ENCODE measurements around the gene TFCP2L1. TPM values are rescaled to one million over a fixed set of nuclear protein-coding genes. Genes with fewer than 3 reads are reported as not detected.
A peak's percentile ranks its signal among the peaks of the same experiment; 100 is the strongest.

TFCP2L1 gene
- total and polyA plus RNA-seq, 2 donors (not counting 3 experiments of a cell fraction or from before 2014, with no cell fraction given), result not detected

DNA sequence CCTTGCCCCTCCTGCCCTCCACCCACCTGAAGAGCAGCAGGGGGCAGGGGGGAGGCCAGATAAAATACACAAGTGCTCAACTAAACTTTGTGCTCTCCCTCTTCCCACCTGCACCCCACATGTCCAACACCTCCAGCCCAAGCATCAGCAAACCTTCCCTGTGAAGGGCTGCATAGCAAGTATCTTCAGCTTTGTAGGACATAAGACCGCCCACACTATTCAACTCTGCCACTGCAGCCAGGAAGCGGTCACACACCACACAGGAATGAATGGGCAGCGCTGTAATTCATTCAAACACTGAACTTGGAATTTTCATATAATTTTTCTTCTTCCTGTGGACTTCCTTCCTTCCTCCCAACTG, 27.5 kb downstream of the TFCP2L1 start:
- FAIRE-seq (peak; percentile 59), DNase-seq (ENCODE audit: low read depth, low spot score) (no peak)
- intact Hi-C loops (cut with micrococcal nuclease), result no loop called here
- TF ChIP-seq POLR2AphosphoS5 (IDR thresholded peaks at IDR 0.05; ENCODE audit: insufficient read depth, low read depth, low read length), result no peak
- TF ChIP-seq, protein P1, sequence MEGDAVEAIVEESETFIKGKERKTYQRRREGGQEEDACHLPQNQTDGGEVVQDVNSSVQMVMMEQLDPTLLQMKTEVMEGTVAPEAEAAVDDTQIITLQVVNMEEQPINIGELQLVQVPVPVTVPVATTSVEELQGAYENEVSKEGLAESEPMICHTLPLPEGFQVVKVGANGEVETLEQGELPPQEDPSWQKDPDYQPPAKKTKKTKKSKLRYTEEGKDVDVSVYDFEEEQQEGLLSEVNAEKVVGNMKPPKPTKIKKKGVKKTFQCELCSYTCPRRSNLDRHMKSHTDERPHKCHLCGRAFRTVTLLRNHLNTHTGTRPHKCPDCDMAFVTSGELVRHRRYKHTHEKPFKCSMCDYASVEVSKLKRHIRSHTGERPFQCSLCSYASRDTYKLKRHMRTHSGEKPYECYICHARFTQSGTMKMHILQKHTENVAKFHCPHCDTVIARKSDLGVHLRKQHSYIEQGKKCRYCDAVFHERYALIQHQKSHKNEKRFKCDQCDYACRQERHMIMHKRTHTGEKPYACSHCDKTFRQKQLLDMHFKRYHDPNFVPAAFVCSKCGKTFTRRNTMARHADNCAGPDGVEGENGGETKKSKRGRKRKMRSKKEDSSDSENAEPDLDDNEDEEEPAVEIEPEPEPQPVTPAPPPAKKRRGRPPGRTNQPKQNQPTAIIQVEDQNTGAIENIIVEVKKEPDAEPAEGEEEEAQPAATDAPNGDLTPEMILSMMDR (IDR thresholded peaks at IDR 0.05; ENCODE audit: extremely low read depth in 1 of 2, insufficient read depth in 1 of 2, low read depth in 1 of 2, low read length in 2 of 2), result no peak
- TF ChIP-seq GATA2 (IDR thresholded peaks at IDR 0.05; ENCODE audit: insufficient read depth, insufficient read length, low read depth, low read length), result no peak
- TF ChIP-seq JUN (IDR thresholded peaks at IDR 0.05; ENCODE audit: borderline replicate concordance, insufficient read depth, insufficient read length, low read depth), result no peak
- TF ChIP-seq, protein P2, sequence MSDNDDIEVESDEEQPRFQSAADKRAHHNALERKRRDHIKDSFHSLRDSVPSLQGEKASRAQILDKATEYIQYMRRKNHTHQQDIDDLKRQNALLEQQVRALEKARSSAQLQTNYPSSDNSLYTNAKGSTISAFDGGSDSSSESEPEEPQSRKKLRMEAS (IDR thresholded peaks at IDR 0.05; ENCODE audit: insufficient read depth, insufficient read length), result no peak
- TF ChIP-seq MYC (IDR thresholded peaks at IDR 0.05; ENCODE audit: low read depth, low read length), result no peak
- no peak for TF ChIP-seq POLR2A (IDR thresholded peaks at IDR 0.05; ENCODE audit: low read depth, low read length)
- TF ChIP-seq FOS (IDR thresholded peaks at IDR 0.05; ENCODE audit: borderline replicate concordance, insufficient read depth, low read length), result no peak
- no peak for TF ChIP-seq EZH2 (IDR thresholded peaks at IDR 0.05; ENCODE audit: borderline replicate concordance, low read depth, low read length, severe bottlenecking)
- H3K9me3 ChIP-seq (replicated peaks; ENCODE audit: control insufficient read depth, insufficient read depth, low read length), result no peaks in the 10 kb centered on the region
- dilution Hi-C loops (cut with MboI; ENCODE audit: extremely low pct_ligation_motif_present, low sequenced_read_pairs), result no loop called here
- peak overlapping the region; percentile 6 for H3K4me2 ChIP-seq (ENCODE audit: insufficient read depth, low read length)
- no peaks in the 10 kb centered on the region for H4K20me1 ChIP-seq (replicated peaks; ENCODE audit: control insufficient read depth, extremely low read depth, insufficient read depth, low read length)
- H3K27ac ChIP-seq (ENCODE audit: insufficient read depth, low read depth, low read length), result no peak overlapping the region
- peaks cover 3% of the 10 kb centered on the region for H3K4me1 ChIP-seq (ENCODE audit: control insufficient read depth, extremely low read depth, insufficient read depth, low read length)
- H3K4me3 ChIP-seq (replicated peaks in 1 of 3; ENCODE audit: insufficient read depth in 1 of 3, low read depth in 1 of 3, low read length in 3 of 3), result no peak overlapping the region
- H3K9me1 ChIP-seq (replicated peaks; ENCODE audit: control insufficient read depth, extremely low read depth, insufficient read depth, low read length), result no peaks in the 10 kb centered on the region
- ChIA-PET POLR2A (no interaction called here), CTCF (no interaction called here)
- H2AFZ ChIP-seq (ENCODE audit: low read depth, low read length), result no peak overlapping the region
- peaks cover 2 to 3% of the 10 kb centered on the region in 2 experiments for H3K27me3 ChIP-seq (ENCODE audit: control insufficient read depth in 2 of 2, insufficient read depth in 2 of 2, low read length in 2 of 2)
- H3K79me2 ChIP-seq (ENCODE audit: control insufficient read depth, insufficient read depth, low read length), result no peaks in the 10 kb centered on the region
- no TSS peak for BruUV-seq (replicated peaks)
- H3K9ac ChIP-seq (replicated peaks; ENCODE audit: extremely low read depth, insufficient read depth, low read length), result no peak overlapping the region
- no peaks in the 10 kb centered on the region for H3K36me3 ChIP-seq (ENCODE audit: control insufficient read depth in 2 of 2, extremely low read depth in 1 of 2, insufficient read depth in 2 of 2, low read length in 2 of 2)

All from endothelial cell of umbilical vein (primary cell).